Renal cortical epithelial cell (primary cell): ENCODE measurements around the gene VPS4A. TPM values are rescaled to one million over a fixed set of nuclear protein-coding genes. Genes with fewer than 3 reads are reported as not detected.
"Not testable (repeated sequence)": the region's sequence is repeated elsewhere in the genome, so short reads cannot be mapped to it uniquely, and the experiment has no call there.

Experiments used
- DNase-seq: peaks from one replicate; pipeline ENCODE4 v3.0.0-alpha.2; 2011; ENCODE audit warnings: low read depth
- total RNA-seq: library from RNA; depleted of rRNA; stranded (reverse); fragments of >200 nt; gene quantifications from 2 replicates; pipeline ENCODE4 v1.2.3, GENCODE V29; 2014

VPS4A gene
- 27.3 and 30.4 TPM in 2 replicates for total RNA-seq

- peak; percentile 80 for DNase-seq
These were observed at the start of gene VPS4A for GRCh38 chr16:69310653-69311532. Gene VPS4A, plus strand, starts transcription at chr16:69311350. Its CDS starts 162 bp downstream, at chr16:69311512.

DNA sequence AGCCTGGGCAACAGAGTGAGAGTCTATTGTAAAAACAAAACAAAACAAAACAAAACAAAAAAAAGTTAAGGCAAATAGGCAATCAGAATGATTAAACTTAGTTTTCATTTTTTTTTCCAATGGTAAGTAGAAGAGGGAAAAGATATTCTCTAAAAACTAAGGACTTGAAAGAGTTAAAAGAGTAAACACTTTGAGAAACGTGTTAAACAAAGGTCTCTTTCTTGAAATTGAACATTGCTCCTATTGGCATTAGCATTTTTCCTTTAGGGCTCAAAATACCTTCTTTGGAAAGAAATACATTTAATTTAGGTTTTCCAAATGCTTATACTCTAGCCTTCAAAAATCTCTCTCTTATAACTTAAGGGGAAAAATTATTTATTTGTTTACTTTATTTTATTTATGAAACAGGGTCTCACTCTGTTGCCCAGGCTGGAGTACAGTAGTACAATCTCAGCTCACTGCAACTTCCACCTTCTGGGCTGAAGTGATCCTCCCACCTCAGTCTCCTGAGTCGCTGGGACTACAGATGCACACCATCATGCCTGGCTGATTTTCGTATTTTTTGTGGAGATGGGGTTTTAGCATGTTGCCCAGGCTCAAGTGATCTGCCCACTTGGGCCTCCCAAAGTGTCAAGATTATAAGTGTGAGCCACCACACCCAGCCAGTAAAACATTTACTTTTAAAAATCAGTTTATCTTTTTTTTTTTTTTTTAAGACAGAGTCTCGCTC lies 44.7 kb upstream of the VPS4A start:
- no peak for DNase-seq

- DNase-seq: no peak
These were observed 43.5 kb upstream of the VPS4A start for GRCh38 chr16:69267633-69268032.

GRCh38 chr16:69270395-69270794 lies 40.8 kb upstream of the VPS4A start:
- DNase-seq: peak; percentile 67

- no peak for DNase-seq
These were observed 40.3 kb upstream of the VPS4A start for GRCh38 chr16:69270831-69271230.

- no peak for DNase-seq
These were observed 38.1 kb upstream of the VPS4A start for GRCh38 chr16:69273009-69273408.

DNA sequence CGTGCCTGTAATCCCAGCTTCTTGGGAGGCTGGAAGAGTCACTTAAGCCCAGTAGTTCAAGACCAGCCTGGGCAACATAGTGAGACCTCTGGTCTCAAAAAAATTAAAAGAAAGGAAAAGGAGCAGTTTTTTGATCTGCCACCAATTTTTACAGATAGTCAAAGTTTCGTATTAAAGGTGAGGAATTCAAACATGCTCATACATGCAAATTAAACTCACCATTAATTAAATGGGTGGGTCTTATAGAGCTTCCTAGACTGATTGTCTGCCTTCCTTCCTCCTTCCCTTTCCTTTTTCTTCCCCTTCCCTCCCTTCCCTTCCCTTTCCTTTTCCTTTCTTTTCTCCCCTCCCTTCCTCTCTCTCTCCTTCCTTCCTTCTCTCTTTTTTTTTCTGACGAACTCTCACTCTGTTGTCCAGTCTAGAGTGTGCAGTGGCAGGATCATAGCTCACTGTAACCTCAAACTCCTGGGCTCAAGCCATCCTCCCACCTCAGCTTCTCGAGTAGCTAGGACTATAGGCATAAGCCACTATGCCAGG lies 36.4 kb upstream of the VPS4A start:
- no peak for DNase-seq

DNA sequence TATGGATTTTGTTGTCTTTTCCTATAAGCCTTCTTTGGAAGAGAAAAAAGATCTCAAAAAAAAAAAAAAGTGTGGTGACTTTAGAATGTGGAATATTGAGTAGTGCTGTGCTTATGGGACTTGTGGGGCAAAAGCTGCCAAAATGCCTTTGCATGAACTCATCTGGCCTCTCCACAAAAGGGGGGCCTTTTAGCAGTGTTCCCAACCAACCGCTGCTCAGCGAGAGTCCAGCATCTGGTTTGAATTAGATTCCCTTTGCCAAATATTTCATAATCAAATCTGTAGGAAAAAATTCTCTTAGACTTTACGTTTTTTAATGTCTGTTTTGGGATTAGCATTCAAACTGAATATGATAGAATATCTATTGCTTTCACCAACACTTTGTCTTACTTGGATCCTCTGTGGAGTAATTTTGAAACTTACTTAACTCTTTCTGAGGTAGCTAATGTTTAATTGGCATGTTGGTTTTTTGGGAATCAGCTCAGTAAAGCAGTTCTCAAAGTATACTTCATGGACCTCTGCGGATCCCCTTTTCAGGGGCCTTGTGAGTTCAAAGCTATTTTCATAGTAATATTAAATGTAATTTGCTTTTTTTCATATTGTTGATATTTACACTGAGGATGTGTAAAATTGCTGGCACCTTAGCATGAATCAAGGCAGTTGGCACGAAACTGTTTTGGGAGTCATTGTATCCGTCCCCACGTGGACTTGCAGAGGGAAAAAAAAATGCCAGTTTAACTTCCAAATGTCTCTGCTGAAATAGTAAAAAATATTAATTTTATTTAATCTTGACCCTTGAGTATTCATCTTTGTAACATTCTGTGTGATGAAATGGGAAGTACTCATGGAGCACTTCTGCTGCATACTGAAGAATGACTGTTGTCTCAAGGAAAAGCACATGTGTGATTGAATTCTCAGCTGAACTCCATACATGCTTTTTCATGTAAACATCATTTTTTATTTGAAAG lies 34.7 kb upstream of the VPS4A start:
- no peak for DNase-seq

- DNase-seq: no peak
These were observed 33.7 kb upstream of the VPS4A start for GRCh38 chr16:69277413-69277812.

GRCh38 chr16:69283851-69284250 lies 27.3 kb upstream of the VPS4A start:
- no peak for DNase-seq

DNA sequence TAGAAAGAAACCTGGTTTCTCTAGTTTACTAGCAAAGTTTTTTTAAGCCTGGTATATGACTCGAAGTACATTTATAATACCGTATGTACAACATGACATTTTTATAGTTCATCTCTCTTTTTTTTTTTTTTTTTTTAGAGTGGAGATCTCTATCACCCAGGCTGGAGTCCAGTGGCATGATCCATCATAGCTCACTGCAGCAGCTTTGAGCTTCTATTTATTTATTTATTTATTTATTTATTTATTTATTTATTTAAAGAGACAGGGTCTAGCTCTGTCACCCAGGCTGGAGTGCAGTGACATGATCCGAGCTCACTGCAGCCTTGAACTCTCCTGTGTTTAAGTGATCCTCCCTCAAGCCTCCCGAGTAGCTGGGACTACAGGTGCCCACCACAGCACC lies 25.9 kb upstream of the VPS4A start:
- no peak for DNase-seq

GRCh38 chr16:69286941-69287713 lies 24.0 kb upstream of the VPS4A start:
- peak; percentile 52 for DNase-seq

- not testable (repeated sequence) for DNase-seq
These were observed 19.5 kb upstream of the VPS4A start for GRCh38 chr16:69291657-69292056.

DNA sequence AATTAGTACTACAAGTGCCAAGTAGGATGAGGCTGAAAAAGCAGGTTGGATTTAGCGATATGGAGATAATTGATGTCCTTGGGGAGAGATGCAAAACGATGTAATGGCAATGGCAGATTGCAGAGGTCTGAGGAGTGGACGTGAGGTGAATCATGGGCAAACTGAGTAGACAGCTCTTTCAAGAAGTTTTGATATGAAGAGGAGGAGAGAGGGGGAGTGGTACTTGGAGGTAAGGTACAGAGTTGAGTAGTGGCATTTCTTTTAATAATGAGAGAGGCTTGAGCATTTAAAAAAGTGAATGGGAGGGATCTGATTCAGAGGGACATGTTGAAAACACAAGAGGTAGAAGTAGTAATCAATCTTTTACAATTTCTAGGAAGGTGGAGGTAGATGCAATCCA lies 17.7 kb upstream of the VPS4A start:
- DNase-seq: no peak

DNA sequence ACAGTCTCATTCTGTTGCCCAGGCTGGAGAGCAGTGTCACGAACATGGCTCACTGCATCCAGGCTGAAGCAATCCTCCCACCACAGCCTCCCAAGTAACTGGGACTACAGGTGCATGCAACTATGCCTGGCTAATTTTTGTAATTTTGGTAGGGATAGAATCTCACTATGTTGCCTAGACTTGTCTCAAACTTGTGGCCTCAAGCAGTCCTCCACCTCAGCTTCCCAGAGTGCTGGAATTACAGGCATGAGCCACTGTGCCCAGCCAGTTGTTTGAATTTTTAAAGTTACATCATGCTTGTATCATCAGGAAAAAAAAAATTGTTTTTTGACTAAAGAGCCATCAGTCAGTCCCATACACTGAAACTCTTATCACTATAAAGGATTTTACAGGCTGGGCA lies 17.1 kb upstream of the VPS4A start:
- no peak for DNase-seq

GRCh38 chr16:69296771-69297170 lies 14.4 kb upstream of the VPS4A start:
- not testable (repeated sequence) for DNase-seq

- DNase-seq: no peak
These were observed 12.9 kb upstream of the VPS4A start for GRCh38 chr16:69298261-69298660.

GRCh38 chr16:69301187-69301586 lies 10.0 kb upstream of the VPS4A start:
- no peak for DNase-seq

- no peak for DNase-seq
These were observed 9.3 kb upstream of the VPS4A start for GRCh38 chr16:69301861-69302260.

DNA sequence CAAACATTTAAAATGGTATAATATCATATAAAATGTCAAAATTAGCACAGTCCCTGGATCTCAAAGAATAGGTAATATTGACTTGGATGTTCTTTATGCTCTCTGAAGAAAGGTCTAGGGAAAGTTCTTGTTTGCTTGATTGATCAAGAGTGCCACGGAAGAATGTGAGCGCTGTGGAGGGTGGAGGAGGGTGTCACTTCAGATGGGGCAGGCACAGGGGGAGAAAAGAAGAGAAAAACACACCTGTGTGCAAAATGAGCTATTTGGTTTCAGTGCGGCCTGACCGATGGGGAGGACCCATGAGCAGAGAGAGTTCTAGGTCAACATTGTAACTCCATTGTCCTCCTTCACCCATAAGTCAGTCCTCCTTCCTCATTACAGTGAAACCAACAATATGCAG lies 8.8 kb upstream of the VPS4A start:
- DNase-seq: no peak

- no peak for DNase-seq
These were observed 5.1 kb upstream of the VPS4A start for GRCh38 chr16:69306031-69306430.
